Astrocyte of the hippocampus (primary cell): ENCODE data around the gene RUNX2.
A peak's percentile ranks its signal among the peaks of the same experiment; 100 is the strongest.

Experiments
- DNase-seq: peaks from one replicate; pipeline ENCODE4 v3.0.0; 2011; ENCODE audit warnings: low read depth, low spot score

Gene RUNX2

DNA sequence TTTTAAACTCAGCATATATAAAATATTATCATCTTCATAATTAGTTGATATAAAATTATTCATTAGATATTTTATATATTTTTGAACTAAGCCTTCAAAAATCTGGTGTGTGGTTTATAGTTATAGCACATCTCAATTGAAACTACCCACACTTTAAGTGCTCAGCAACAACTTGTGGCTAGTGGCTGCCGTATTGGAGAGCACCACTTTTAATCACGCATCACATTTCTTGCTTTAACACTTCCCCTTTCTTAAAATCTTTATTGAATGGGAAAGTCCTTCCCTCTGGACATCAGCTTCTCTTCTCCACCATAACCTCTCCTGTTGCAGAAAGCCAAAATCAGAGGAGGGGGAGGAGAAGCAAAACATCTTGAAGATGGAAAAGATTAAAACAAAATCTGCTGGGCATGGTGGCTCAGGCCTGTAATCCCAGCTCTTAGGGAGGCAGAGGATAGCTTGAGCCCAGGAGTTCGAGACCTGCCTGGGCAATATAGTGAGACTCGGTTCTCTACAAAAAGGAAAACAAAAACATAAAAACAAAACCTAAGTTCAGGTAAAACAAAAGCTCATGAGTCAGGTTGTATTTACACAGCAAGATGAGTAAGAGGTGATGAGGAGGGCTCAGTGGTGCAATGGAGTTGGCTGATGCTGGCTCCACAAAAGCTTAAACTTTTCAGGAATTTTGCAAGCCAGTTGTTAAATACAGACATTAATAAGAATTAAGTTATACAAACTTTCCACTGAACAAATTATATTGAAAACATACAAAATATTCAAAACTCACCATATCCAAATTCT is 286.6 kb downstream of the RUNX2 start:
- DNase-seq, result no peak

DNA sequence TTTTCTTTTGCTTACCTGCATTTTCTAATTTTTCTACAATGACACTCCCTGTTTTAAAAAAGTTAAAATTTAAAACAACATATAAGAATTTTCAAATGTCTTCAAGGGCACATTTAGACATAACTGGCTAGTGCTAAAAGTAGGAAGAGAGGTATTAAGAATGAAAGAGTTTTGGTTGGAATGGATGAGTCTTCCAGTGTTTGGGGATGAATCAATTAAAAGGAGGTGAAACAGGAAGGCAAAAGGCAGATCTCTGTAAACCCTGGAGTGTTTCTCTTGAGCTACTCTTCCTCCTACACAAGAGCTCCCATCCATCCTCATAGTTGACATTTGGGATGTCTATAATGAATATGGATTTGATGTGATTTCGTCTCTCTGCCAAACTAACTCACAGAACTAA is 288.1 kb downstream of the RUNX2 start:
- DNase-seq, result no peak

DNA sequence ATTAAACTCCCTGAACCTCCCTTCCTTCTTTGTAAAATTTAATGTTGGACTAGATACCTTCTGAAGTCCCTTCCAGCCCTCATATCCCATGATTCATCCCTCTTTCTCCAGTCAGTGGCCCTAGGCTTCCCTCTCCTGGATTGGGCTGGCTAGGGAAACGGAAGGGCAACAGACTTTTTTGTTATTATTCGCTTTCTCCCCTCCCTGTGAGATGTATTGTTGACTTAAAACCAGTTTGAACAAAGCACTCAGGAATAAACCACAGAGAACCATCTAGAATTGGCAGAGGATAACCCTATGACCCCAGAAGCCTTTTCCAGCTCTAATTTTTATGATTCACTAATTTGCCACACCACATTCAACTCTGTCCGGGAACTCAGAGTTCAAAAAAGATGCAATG is 289.3 kb downstream of the RUNX2 start:
- peak; percentile 79 for DNase-seq

- no peak for DNase-seq
These were observed 290.1 kb downstream of the RUNX2 start for GRCh38 chr6:45618259-45618658.

DNA sequence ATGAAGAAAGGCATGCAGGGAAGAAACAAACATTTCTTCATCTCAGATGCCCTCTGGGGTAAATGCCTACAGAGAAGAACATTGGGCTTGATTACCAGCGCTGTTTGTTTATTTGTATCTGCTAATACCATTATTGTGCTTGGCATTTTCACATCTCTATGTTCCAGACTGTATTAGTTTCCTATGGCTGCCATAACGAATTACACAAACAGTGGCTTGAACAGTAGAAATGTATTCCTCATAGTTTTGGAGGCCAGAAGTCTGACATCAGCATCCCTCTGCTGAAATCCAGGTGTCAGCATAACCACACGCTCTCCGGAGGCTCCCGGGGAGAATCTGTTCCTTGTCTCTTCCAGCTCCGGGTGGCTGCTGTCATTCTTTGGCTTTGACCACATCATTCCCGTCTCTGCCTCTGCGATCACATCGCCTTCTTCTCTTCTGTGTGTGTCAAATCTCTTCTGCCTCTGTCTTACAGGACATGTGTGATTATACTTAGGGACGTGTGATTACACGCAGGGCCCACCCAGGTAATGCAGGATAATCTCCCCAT is 291.2 kb downstream of the RUNX2 start:
- DNase-seq, result peak; percentile 58

DNA sequence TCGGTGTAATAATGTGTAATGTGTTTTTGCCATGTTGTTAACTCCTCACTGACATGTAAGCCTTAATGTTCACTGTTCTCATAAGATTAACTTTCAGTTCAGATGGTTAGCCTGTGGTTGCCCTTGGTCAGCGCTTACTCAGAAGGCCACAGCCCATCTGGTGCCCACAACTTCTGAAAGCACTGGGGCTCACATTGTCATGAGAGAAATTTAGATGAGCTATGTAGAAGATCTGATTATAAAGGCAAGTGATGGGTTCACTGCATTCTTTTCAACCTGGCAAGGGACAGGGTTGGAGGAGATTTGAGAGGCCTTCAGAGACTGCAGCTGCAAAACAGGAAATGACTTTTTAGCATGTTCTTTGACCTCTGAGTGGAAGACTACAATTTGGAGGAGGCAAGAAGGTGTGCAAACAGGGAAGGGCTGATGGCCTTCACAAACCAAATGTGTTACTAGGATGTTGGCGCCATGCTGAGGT is 291.9 kb downstream of the RUNX2 start:
- DNase-seq, result peak; percentile 50

DNA sequence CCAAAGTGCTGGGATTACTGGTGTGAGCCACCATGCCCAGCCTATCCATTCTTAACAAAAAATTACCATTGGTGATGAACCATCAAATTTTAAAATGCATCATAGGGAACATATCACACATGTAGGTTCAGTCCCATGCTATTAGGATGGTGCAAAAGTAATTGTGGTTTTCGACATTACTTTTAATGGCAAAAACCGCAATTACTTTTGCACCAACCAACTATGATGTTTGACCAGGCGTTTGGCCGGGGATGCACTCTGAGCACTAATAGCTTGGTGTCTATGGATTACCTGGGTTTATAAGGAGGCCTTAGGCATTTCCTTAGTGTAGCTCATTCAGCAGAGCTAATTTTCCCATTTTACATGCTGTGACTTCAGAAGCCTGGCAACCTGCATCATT is 296.1 kb downstream of the RUNX2 start:
- no peak for DNase-seq

DNA sequence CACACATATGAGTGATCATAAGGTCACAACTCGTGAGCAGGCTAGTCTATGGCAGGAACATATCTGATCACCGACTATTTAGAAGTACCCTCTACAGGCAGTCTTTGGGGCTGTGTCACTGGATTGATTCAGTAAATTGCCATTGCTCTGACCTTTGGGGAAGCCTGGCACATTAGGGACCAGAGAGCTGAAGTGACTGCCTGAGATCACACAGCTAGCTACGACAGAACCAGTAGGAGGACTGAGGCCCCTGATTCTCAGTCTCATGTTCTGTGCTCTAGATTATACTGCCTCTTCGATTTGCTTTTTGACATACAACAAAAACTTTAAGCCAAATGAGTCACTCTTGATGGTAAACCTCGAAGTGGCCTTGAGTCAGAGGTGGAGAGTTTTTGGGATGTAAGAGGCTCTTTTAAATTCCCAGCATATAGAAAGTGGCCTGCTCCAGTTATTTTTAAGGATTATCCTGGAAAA is 297.1 kb downstream of the RUNX2 start:
- peak; percentile 71 for DNase-seq

DNA sequence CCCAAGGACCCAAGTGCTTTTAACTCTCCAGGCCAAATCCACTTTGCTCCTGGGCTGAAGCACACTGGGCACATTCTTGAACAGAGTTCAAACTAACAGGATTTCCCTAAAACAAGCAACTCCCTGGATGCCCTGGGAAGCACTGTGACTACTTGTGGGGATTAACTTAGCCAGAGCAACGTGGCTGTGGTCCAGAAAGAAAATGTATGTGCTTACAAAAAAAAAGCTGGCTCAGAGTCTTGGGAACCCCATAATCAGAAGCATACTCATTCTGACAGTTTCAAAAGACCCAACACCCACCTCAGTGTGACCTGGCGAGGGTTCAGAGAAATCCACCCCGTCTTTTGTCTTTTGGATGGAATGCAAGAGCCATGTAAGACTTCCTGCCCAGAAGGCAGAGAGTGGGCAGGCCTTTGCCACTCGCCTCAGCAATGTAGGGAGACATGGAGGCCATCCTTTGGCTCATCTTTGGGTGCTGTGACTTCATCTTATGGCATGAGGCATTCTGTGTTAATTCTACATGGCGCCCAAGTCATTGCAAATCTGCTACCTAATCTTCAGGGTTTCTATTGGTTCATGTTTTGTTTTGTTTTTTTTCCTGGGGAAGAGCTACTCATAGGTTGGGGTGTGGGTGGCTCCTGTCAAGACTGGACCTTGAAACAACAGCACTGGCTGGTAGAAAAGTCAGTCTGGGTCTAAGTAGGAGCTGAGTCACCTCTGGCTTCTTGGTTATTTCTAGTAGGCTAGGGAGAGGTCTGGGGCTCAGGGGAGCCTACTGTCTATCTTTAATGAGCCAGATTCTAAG is 298.2 kb downstream of the RUNX2 start:
- peak; percentile 91 for DNase-seq

GRCh38 chr6:45630314-45630713 is 302.2 kb downstream of the RUNX2 start:
- DNase-seq, result no peak

DNA sequence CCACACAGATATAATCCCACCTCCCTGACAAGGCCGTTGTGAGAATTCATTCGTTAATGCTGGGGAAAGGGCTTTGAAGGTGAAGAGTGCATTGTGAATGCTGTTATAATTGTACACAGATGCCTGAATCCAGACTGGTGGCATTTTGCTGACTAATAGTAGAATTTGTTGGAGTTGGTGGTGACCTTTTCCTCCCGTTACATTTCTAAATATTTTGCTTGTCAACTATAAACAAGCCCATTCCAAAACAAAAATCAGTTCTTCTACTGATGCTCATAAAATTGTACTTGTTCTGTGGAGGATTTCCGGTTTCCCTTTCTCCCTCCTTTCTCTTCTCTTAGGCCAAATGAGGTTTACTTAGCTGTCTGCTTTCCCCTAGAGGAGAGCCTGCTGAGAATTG is 302.7 kb downstream of the RUNX2 start:
- peak; percentile 31 for DNase-seq

- no peak for DNase-seq
These were observed 303.3 kb downstream of the RUNX2 start for GRCh38 chr6:45631396-45631795.

DNA sequence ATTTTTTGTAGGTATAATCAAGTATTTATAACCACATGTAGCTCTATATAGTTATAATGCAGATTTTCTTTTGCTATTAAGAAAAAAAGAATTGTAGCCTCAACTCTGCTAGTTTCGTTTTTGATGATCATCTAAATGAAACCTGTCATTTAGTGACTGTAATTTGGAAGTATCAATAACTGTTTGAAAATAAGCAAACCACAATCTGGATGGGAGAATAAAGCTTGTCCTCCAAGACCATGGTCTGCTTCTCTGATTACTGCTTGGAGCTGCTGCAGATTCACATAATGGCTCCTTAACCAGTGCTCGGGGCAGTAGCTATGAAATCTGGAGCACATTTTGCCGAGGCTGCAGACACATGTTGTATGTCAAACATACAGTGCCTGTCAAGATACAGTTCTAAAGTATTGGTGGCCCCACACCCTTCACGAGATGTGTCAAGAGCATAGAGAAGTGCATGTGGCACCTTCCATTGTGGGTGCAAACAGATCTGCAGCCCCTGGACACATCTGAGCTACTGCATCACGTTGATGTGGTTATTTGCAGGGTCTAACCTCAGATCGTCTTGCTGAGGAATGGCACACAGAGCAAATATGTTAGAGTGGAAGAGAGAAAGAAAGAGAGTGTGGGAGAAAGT is 305.3 kb downstream of the RUNX2 start:
- no peak for DNase-seq

GRCh38 chr6:45634231-45634630 is 306.1 kb downstream of the RUNX2 start:
- DNase-seq, result no peak

- no peak for DNase-seq
These were observed 307.2 kb downstream of the RUNX2 start for GRCh38 chr6:45635284-45635867.

GRCh38 chr6:45637056-45637455 is 308.9 kb downstream of the RUNX2 start:
- DNase-seq, result no peak

DNA sequence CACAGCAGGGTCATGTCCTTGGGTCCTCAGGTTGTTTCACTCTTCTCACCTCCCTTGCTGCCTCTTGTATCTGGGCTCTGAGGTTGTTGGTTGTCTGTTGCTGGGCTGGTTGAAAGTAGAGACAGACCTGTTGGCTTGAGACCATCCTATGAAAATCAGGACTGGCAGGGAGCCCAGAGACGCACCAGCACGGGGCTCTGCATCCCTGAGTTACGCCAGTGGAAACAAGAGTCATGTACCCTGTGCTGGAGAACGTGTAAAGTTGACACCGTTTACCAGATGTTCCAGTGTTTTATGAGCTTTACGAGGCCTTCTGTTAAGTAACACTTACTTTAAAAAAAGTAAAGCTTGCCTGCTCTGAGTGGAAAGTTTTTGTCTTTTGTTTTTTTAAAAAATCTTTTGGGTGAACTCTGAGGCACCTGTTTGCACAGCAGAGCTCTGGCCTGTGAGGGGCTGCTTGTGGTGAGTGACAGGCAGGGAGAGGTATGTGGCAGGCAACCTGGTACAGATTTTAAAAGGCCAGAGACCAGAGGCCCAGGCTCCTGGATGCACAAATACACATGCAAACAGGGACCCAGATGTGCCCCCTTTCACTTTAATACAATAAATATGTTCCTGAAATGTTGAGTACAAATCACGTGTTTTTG is 309.6 kb downstream of the RUNX2 start:
- peak; percentile 35 for DNase-seq

DNA sequence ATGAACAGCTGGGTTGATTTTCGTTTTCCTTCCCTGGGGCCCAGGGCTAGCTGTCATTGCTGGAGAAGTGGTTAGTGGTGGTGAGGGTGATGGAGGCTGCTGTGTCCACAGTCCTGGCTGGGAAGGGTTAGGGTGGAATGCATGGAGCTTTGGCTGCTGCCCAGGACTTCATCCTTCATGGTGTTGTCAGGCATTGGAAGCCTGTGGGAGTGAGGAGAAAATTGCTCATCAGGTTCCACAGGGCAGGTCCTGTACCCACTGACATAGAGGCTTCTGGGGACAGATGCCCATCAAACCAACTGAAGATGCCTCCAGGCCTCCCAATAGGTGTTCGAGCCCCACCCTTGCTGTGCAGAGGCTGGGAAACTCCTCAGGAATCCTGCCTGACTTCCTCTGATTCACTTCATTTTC is 312.0 kb downstream of the RUNX2 start:
- peak; percentile 77 for DNase-seq

DNA sequence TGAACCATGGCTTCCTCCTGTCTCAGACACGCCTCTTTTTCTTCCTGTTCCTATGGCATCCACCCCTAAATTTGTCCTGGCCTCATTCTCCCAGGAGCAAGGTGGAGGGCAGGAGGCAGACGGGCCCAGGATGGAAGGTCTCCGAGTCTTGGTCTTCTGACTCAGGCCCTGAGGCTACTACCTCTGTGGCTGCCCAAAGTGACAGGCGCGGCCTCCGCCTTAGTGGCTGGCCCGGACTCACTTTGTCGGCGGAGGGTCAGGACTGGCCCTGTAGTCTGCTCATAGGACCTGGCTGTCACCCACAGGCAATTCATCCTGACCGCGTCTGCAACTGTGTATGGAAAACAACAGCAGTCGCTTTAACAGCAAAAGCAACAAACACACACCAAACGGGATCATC is 312.7 kb downstream of the RUNX2 start:
- no peak for DNase-seq

- no peak for DNase-seq
These were observed 314.4 kb downstream of the RUNX2 start for GRCh38 chr6:45642331-45643125.
